GM12874 (cell line): ENCODE results near the gene SOX5.

ENCODE experiments used
- TF ChIP-seq, protein P1 (sequence below): IDR thresholded peaks from 2 replicates; pipeline ENCODE4 v1.5.1; 2011; ENCODE audit warnings: low read depth, mild to moderate bottlenecking, control low read depth, low read length, moderate library complexity; ENCODE audit not compliant: insufficient read depth

The SOX5 gene

DNA sequence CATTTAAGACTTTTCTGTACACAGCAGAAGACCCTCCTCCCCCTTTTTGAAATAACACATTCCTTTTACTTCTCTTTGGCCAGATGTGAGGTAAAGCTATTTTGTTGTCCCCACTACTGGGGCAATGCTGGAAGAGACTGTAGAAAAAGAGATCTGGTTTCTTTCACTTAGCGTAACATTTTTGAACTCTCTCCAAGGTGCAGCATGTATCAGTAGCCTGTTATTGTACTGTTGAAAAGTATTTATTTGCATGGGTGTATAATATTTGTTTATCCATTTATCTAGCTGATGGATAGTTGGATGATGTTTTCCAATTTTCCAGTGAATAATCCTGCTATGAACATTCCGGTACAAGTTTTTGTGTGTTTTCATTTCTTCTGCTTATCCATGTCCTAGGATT lies 335.2 kb downstream of the SOX5 start:
- TF ChIP-seq, protein P1, sequence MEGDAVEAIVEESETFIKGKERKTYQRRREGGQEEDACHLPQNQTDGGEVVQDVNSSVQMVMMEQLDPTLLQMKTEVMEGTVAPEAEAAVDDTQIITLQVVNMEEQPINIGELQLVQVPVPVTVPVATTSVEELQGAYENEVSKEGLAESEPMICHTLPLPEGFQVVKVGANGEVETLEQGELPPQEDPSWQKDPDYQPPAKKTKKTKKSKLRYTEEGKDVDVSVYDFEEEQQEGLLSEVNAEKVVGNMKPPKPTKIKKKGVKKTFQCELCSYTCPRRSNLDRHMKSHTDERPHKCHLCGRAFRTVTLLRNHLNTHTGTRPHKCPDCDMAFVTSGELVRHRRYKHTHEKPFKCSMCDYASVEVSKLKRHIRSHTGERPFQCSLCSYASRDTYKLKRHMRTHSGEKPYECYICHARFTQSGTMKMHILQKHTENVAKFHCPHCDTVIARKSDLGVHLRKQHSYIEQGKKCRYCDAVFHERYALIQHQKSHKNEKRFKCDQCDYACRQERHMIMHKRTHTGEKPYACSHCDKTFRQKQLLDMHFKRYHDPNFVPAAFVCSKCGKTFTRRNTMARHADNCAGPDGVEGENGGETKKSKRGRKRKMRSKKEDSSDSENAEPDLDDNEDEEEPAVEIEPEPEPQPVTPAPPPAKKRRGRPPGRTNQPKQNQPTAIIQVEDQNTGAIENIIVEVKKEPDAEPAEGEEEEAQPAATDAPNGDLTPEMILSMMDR = no peak

DNA sequence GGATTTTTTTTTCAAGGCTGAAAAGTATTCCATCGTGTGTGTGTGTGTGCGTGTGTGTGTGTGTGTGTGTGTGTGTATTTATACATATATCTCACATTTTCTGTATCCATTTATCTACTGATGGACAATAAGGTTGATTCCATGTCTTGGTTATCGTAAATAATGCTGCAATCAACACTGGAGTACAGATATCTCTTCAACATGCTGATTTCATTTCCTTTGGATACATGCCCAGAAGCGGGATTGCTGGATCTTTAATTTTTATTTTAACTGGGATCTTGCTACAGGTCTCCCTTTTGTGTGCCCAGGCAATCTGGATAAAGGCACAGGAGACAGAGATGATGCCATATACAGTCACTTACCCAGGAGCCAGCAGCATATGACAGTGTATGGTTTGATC lies 338.1 kb downstream of the SOX5 start:
- TF ChIP-seq, protein P1 = no peak

DNA sequence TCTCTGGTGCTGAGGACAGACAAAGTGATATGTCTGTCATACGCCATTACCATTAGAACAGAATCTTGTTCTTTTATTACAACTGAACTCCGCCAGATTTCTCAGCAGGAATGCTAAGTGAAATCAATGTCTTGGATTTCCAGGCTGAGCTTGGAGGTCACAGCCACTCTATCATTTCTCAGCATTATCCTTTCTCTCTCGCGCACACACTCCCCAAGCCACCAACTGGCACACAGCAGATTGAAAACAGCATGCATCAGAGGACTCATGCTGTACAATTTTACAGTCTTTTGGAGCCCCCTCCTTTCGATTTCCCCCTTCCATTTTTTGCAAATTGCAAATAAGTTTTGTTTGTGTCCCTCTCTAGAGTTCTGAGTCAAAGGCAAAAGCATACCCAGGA lies 348.6 kb downstream of the SOX5 start:
- TF ChIP-seq, protein P1 = no peak

DNA sequence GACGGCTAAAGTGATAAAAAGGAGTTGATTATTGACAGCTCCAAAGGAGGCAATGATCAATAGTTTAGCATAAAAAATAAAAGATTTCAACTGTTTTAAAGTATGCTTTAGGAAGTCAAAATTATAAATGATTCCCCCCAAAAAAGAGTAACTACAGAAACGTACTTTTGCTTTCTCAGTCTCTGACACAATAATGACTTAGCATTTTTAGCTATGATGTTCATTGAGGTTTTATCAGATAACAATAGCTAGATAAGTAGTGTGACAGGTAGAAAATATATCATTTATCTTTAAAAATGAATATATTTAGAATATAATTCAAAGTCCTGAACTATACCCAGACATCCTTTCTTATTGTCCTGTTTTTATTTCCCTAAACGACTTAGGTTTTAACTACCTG lies 352.9 kb downstream of the SOX5 start:
- TF ChIP-seq, protein P1 = no peak

DNA sequence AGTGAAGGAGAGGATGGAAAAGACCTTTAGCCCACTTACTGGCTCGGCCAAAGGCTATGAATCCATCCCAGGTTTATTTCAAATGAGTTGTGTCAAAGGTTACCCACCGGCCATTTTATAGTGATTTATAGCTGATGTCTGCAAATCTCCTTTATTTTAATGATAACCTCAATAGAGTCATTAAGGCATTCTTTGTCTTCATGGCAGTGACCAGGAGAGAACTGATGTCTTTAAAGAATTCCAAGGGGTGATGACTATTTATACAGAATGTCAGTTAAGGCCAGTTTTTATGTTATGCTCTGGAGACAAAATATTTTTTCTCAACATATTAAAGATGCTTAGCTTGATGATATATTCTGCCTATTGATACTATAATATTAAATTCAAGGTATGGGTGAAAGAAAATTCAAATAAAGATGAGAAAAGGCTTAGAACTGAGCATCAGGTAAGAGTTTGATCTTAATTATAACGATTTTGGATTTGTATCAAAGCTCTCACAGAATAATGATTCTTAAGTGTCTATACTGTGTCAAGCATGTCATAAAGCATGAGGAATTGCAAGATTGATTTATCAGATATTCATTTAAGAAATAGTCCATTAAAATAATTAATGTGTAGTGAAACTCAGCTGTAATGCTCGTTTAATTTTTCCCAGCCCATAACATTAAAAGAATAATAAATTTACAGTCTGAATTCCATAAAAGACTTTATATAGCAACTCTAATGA lies 361.5 kb downstream of the SOX5 start:
- TF ChIP-seq, protein P1 = no peak

DNA sequence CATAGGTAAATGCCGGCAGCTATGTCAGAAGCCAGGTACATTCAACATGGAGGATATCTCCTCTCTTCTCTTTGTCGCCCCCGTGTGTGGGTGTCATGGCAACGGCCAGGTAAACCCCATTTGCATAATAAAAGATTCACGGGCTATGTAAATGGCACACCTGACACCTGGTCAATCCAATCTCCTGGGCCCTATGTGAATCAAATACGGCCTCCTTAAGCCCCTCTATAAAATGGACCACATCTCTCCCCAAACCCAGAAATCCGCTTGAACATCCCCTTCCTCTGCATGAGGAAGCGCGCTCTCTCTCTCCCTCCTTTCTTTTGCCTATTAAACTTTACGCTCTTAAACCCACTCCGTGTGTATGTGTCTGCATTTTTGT lies 363.7 kb downstream of the SOX5 start:
- TF ChIP-seq, protein P1 = no peak

DNA sequence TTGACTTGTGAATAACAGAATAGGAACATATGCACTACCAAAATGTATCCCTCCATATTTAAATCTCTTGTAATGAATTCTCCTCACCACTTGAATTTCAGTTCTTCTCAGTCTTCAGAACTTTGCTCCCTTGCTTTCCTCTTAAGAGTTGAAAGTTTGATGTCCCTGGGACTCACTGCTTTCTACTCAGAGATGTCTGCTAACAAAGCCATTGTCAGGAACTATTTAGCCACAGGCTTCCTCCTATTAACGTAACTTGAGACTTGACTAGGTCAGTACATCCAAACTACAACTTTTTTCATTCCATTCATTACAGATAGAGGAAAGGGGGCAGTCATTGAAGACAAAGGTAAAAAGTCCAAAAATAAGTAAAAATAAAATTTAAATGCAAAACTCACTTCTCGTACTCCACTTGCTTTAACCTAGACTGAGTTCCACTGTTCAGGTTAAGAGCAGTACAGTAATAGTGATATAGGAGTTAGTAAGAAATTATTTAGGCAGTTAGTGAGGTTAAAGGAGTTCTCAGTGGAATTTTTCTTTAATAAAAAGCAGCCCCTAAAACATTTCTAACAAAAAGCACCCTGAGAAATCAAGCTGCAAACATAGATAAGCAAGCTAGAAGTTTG lies 364.2 kb downstream of the SOX5 start:
- TF ChIP-seq, protein P1 = no peak
